NCI-H1092 (cell line): ENCODE results near the gene IGSF22.

Source experiments
- DNase-seq: peaks from one replicate; lab custom pipeline; 2025; lab: John Stamatoyannopoulos, UW

Gene IGSF22

DNA sequence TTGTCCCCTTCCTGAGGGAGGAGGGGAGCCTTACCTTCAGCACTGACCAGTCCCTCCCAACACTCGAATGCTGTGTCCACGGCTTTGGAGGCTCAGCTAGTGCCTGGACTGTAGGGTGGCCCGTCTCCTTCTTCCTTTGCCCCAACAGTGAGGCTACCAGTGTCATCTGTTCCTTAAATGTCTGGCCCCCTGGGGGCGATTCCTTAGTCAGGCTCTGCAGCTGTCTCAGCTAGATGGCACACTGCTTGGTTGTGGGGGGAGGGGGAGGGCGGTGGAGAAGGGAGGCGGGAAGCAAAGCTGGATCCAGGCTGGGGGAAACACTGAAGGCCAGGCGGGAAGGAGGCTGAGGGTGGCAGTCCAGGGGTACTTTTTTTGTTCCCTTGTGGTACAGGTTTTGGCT is at the start of gene IGSF22:
Gene IGSF22 (minus strand): TSS at position 149 of the 400 bp plus-strand sequence. CDS start 1,952 bp downstream, outside the sequence.
- no peak for DNase-seq

GRCh38 chr11:18774801-18775200 is 48.8 kb upstream of the IGSF22 start:
- DNase-seq, result no peak

- DNase-seq, result no peak
These were observed 47.7 kb upstream of the IGSF22 start for GRCh38 chr11:18773681-18774080.

GRCh38 chr11:18773104-18773503 is 47.1 kb upstream of the IGSF22 start:
- no peak for DNase-seq

DNA sequence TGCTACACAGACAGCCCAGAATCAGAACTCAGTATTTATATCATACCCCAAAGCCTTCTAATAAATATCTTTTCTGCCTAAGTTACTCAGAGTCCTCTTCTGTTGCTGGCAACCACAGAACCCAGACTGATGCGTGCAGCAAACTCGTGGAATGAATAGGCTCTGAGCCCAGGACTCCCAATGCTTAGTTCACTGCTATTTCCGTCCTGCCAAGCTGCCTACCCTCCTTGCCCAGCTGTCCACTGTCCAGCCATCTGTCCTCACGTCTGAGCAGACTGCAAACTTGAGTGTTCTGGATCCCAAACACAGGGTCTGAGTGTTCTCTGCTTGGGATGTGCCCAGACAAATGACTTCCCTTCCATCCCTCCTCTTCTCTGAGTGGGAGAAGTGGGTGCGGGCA is 46.2 kb upstream of the IGSF22 start:
- no peak for DNase-seq

GRCh38 chr11:18771266-18772035 is 45.5 kb upstream of the IGSF22 start:
- no peak for DNase-seq

DNA sequence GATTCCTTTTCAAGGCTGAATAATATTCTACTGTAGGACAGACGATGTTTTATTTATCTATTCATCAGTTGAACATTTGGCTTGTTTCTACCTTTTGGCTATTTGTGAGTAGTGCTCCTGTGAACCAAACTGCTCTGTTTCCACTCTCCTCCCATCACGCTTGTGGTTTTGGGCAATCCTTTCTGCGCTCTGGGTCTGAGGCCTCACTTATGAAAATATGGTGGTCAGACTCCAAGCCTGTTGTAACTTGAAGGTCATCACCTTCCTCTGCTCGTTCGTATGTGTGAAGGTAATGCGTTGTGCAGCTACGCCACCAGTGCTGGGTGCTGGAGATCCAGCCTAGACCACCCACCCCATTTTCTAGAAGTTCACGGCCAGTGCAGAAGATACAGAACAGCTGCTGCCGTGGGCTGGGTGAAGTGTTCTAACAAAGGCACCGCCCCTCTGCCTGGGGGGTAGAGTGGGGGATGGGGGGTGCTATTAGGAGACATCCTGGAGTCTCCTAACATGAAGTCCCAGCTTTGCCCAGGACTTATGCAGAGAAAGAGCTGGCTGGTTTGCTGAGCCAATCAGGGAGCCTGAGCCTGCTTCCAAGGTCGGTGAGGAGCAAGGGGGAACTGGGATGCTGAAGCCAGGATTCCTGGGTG is 44.6 kb upstream of the IGSF22 start:
- DNase-seq, result no peak

DNA sequence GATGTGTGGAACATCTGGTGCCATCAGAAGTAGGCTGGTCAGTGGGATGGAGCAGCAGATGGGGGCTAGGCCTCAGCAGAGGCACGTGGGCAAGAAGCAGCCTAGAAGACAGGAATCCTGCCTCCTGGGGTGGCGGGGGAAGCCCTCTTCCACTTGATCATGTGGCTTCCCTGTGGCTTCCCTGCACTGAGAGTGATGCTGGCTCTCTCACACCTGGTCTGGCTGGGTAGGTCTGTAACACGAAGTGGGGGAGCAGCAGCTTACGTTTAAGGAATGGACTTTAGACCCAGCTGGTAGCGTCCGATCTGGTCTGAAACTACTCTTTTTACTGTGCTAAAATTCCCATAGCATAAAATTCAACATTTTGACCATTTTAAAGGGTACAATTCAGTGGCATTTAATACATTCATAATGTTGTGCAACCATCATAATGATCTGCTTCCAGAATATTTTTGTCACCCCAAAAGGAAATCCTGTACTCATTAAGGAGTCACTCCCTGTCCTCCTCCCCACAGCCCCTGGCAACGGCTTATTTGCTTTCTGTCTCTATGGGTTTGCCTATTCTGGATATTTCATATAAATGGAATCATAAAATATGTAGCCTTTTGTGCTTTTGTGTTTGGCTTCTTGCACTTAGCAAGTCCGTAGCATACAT is 43.9 kb upstream of the IGSF22 start:
- DNase-seq, result no peak

DNA sequence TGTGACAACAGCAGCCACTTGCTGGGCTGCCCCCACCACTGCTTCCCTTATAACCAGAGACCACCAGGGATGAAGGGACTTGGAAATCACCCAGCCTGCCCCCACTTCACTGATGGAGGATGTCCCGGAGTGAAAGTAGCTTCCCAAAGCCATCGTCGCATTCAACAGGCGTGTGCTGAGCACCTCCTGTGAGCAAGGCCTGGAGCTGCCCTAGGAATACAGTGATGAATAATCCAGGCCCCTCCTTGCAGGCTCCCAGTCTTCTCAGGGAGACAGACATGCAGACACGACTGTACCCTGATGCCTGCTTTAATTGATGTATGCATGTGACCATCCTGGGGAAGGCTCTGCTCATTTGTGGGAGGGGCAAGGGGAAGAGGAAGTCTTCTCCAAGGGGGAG is 43.0 kb upstream of the IGSF22 start:
- DNase-seq, result no peak

GRCh38 chr11:18768472-18768901 is 42.5 kb upstream of the IGSF22 start:
- DNase-seq, result no peak

GRCh38 chr11:18766015-18766414 is 40.0 kb upstream of the IGSF22 start:
- DNase-seq, result no peak

- no peak for DNase-seq
These were observed 39.6 kb upstream of the IGSF22 start for GRCh38 chr11:18765554-18765953.

- no peak for DNase-seq
These were observed 35.8 kb upstream of the IGSF22 start for GRCh38 chr11:18761741-18762140.

DNA sequence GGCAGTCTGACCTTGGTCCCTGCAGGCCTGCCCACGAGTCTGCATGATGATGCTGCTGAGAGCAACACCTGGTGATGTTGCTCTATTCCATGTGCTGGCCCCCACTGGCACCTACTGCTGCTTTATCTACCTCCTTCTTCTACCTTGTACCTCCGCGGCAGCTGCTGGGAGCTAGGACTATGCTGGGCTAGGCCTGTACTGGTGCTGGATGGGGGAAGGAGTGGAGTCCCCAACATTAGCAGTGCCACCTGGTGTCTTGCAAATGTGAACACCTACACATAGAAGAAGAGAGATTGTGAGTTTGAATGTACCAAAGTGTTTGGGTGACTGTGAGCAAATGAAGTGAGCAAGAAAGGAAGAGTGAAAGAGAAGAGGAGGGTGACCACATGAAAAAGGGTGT is 35.2 kb upstream of the IGSF22 start:
- DNase-seq, result no peak

GRCh38 chr11:18757811-18758210 is 31.8 kb upstream of the IGSF22 start:
- DNase-seq, result no peak

- DNase-seq, result no peak
These were observed 30.9 kb upstream of the IGSF22 start for GRCh38 chr11:18756889-18757288.

GRCh38 chr11:18754308-18754707 is 28.3 kb upstream of the IGSF22 start:
- DNase-seq, result no peak

- no peak for DNase-seq
These were observed 26.5 kb upstream of the IGSF22 start for GRCh38 chr11:18752502-18752901.

DNA sequence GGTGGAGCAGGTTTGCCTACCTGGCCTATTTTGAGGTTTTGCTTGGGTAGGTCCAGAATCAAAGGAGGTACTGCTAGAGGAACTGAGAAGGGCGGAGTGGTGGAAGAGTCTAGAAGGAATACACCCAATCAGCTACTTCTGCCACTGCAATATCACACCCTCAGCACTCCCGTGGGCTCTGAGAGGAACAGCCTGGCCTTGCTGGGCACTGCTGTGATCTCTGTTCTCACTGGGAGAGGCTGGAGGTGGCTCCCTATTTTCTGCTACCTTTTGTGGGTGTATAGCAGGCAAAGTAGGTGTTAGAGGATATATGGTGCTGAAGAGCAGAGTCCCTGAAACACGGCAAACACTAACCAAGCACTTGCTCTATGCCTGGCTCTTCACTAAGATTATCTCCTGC is 25.0 kb upstream of the IGSF22 start:
- no peak for DNase-seq

DNA sequence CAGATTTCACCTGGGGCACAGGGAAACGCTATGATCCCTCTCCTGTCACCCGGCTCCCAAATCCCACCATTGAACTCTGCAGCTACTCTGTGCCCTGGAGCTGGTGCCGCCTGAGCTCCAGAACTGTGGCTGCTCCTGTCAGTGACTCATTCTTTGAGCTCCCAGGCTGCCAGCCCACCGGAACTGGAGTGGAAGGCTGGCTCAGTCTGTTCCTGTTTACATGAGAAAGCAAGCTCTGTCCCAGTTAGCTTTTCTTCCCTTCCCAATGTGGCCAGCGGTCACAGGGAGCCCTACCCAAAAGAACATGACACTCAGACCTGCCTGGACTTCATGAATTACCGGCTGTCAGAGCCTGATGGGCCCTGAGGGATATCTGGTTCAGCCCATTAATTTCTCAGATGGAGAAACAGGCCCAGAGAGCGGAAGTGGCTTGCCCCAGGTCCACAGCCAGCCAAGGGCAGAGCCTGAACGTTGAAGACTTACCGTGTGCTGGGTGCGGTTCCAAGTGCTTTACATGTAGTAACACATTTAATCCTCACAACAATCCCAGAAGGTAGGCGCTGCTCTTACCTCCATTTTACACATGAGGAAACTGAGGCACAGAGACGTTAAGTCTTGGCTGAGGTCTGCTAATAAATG is 23.8 kb upstream of the IGSF22 start:
- DNase-seq, result no peak

GRCh38 chr11:18748766-18749365 is 22.9 kb upstream of the IGSF22 start:
- DNase-seq, result no peak

- DNase-seq, result no peak
These were observed 19.3 kb upstream of the IGSF22 start for GRCh38 chr11:18745251-18745650.
